Fibroblast of upper back skin (primary cell): ENCODE data around the gene STK11.
"Not testable (repeated sequence)": the region's sequence is repeated elsewhere in the genome, so short reads cannot be mapped to it uniquely, and the experiment has no call there.

Experiments
- DNase-seq: peaks from one replicate; pipeline ENCODE4 v3.0.0-alpha.2; 2013

Gene STK11

DNA sequence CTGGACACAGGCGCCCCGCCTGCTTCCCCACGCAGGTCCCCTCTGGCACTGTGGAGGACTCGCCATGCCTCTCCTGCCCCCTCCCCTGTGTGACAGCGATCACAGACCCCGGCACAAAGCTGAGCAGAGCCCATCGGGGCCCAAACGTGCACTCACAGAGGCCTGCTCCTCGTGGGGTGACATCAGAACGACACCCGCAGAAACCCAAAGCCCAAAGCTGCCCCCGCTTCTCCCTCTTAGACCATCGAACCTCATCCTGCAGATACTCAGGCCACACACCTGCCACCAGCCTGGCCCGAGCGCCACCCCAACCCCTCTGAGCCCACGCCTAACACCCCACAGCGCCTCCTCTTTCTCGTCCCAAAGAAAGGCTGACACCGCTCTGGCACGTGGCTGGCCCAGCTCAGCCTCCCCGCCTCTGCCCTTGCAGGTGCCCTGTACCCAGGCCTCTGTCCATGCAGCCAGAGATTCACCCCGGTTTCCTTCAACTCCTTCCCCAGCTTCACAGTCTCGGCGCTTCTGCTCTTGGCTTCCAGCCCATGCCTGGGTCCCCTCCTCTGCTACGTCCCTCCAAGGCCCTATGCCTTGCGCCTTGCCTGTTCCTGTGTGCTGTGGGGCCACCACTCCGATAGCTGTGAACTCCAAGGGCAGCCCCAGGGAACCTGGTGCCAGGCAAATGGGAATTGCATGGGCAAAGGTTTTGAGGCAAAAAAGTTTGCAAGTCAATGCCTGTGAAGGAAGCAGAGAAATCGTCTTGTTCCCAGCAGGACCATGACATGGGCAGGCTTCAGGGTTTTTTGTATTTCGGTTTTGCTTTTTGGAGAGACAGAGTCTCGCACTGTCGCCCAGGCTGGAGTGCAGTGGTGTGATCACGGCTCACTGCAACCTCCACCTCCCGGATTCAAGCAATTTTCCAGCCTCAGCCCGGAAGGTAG is 33.1 kb downstream of the STK11 start:
- DNase-seq = no peak

DNA sequence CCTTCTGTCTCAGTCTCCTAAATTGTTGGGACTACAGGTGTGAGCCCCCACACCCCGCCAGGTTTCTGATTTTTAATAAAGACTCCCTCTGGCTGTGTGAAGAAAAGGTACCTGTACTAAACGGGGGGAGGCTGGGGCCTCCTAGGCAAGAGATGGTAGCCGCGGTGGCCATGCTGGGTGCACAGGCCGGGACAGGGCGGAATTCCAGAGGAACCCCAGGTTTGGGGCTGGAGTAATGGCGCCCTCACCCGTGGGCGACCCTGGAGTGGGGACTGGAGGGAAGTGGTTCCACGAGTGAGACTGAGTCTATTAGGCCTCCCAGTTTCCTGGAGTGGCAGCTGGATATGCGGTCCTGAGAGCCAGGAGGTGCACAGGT is 33.8 kb downstream of the STK11 start:
- DNase-seq = no peak

DNA sequence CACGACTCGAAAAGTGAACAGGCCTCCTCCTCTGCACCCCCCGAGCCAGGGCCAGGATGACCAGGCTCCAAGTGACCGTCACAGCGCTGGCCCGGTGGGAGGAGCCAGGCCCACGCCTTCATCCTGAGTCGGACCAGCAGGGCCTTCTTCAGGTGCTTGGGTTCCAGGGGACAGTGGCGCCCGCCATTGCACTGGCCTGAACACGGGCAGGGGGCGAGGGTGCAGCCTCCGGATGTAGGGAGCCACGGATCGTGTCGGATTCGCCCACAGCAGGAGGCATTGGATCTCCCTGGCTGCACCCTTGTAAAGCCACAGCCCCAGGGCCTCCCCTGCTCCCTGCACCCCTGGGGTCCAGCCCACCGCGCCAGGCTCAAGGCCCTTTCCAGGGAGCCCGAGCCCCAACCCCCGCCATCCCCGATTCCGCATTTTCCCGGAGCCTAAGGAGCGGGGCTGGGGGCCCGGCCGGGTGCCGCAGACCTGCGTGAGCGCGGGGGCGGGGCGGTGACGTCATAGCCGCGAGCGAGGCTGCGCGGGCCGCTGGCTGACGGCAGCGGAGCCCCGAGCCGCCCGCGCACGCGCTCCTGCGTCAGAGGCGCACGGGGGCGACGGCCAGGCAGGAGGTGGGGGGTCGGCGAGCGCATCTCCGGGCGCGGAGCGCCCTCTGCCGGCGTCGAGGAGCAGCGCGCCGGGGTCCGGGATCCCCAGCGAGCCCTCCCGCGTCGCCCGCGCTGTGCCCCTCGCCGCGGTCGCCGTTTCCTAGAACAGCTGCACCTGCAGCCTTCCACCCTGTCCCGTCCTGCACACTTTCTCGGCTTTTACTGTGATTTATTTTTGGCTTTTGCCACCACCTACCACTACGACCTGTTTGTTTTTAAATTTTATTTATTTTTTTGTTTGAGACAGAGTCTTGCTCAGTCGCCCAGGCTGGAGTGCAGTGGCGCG is 34.5 kb downstream of the STK11 start:
- peak; percentile 89 for DNase-seq

DNA sequence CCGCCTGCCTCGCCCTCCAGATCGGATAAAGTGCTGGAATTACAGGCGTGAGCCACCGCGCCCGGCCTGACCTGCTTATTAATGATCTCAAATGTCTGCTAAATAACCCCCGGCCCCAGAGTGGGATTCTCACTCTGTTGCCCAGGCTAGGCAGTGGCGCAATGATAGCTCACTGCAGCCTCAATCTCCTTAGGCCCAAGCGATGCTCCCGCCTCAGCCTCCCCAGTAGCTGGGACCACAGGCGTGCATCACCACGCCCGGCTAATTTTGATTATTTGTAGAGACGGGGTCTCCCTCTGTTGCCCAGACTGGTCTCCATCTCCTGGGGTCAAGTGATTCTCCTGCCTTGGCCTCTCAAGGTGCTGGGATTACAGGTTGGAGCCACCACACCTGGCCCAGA is 35.3 kb downstream of the STK11 start:
- DNase-seq = no peak

DNA sequence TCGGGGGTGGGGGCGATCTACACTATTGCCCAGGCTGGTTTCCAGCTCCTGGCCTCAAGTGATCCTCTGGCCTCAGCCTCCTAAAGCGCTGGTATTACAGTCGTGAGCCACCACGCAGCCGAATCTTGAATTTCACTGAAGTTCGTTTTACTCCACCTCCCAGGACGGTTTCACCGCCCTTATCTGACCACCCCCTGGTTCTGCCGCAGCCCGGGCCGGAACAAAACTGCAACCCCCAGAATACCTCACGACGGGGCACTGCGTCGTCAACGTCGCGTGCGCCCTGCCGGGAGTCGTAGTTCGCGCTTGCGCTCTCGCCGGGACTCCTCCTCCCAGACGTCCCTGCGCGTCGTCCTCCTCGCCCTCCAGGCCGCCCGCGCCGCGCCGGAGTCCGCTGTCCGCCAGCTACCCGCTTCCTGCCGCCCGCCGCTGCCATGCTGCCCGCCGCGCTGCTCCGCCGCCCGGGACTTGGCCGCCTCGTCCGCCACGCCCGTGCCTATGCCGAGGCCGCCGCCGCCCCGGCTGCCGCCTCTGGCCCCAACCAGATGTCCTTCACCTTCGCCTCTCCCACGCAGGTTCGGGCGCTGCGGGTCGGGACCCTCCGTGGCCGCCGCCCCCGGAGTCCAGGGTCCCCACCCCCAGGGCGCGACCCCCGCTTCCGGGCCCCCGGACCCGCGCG is 36.0 kb downstream of the STK11 start, which contains the start of gene ATP5F1D:
ATP5F1D (plus strand) TSS at position 335 of the 679 bp plus-strand sequence; CDS start at position 435, 100 bp downstream.
- peak; percentile 93 for DNase-seq

DNA sequence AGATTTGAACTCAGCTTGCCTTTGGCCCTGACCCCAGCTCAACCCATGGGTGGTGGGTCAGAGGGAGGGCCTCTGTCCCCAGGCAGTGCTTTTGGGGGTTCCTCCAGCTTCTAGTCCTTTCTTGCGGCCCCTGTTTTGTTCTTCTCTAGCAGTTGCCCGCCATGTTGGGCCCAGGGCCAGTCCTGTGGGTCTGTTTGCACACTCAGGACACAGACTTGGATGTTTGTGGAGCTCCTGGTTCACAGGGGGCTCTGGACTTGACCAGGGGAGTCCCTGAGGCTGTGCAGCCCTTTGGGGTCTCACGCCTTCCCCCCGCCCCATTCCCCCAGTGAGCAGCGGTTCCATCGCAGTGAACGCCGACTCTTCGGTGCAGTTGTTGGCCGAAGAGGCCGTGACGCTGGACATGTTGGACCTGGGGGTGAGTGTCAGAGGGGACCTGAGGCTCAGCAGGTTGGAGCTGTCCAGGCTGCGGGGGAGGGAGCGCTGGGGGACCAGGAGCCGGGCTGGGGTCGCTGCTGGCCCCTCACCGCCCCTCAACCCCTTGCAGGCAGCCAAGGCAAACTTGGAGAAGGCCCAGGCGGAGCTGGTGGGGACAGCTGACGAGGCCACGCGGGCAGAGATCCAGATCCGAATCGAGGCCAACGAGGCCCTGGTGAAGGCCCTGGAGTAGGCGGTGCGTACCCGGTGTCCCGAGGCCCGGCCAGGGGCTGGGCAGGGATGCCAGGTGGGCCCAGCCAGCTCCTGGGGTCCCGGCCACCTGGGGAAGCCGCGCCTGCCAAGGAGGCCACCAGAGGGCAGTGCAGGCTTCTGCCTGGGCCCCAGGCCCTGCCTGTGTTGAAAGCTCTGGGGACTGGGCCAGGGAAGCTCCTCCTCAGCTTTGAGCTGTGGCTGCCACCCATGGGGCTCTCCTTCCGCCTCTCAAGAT is 38.5 kb downstream of the STK11 start:
- peak; percentile 82 for DNase-seq

DNA sequence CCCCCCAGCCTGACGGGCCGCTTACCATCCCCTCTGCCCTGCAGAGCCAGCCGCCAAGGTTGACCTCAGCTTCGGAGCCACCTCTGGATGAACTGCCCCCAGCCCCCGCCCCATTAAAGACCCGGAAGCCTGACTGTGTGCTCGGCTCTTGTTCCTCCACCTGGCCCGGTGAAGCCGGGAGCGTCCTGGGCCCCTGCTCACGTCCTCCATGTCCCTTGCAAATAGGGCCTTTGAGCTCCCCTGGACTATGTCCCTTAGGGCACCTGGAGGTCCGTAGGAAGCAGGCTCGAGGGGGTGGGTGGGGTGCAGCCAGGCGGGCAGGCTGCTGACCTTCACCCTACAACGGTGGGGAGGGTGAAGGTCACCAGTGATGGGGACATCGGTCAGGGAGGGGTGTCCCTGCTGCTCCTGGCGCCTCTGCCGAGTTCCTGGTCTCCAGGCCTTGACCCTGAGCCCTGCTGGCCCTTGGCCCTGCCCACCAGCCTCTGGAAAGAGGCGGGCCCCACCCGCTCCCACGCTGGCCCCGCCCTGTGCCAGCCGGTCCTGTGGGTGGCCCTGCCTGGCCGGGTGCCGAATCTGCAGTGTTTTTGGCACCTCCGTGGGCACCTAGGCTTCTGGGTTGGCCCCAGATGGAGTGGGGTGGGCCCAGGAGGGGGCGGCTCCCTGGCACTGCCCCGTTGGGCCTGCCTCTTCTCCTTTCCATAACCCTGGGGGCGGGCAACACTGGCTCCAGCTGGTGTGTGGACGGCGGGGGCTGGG is 39.3 kb downstream of the STK11 start:
- no peak for DNase-seq

DNA sequence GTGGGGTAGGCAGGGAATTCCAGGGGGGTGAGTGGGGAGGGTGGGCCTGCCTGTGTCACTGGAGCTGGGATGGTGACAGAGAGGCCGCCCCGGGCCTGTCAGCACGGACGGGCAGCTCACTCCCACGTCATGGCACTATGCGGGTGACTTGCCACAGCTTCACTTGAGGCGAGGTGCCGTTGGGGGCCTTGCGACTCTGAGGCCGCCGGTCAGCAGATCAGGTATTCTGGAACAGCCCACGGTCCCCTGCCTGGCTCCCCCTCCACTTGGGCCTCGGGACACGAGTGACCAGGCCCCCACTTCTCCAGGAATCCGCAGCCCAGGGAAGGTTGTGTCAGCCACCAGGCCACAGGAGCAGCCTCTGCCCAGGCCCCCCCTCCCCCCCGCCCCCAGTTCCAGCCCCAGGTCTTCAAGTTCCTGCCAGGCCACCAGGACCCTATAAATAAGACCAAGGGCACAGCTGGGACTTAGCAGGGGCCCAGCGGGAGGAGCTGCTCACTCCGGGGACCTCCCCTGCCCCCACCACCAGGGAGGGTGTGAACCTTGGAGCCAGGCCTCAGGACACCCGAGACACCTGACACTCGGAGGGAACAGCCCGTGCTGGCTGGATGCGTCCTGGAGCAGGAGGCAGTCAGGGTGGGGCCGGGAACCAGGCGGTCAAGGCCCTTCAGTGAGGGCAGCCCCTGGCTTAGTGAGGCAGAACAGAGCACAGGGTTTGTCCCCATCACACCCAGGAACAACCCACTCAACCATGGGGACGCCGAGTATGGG is 40.1 kb downstream of the STK11 start:
- no peak for DNase-seq

DNA sequence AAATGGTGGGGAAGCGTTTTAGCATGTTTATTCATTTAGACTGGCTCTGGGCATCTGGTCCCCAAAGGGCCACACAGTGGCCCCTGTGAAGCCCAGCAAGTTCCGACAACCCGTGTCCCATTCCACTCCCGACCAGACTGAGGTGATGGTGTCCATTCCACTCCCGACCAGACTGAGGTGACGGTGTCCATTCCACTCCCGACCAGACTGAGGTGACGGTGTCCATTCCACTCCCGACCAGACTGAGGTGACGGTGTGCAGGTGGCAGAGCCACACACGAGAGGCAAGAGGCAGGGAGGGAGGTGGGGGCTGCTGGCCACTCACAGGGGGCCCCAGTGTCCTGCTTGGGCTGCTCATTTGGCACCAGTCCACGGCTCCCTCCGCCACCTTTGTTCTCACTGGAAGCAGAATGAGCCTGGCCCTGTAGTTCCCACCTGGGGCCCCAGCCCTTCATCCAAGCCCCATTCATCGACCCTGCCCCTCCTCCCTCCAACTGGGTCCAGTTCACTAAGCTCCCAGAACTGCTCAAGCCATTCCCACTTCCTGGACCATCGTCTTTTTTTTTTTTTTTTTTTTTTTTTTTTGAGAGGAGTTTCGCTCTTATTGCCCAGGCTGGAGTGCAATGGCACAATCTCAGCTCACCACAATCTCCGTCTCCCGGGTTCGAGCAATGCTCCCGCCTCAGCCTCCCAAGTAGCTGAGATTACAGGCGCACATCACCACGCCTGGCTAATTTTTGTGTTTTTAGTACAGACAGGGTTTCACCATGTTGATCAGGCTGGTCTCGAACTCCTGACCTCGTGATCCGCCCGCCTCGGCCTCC is 40.9 kb downstream of the STK11 start:
- DNase-seq = not testable (repeated sequence)

DNA sequence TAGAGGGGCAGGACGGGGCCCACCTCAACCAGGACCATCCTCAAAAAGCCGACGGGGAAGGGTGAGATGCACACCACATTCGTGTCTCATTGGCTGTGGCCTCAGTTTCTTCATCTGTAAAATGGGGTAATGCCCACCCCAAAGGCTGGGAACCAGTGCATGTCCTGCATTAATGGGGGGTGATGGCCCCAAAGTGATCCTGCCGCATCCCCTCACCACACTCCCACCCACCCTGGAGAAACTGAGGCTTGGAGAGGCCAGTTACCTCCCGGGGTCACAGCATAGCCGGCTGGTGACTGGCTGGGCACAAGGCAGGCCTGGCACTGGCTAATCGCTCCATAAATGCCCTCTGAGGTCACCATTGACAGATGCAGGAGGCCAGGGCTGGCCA is 42.2 kb downstream of the STK11 start:
- no peak for DNase-seq

DNA sequence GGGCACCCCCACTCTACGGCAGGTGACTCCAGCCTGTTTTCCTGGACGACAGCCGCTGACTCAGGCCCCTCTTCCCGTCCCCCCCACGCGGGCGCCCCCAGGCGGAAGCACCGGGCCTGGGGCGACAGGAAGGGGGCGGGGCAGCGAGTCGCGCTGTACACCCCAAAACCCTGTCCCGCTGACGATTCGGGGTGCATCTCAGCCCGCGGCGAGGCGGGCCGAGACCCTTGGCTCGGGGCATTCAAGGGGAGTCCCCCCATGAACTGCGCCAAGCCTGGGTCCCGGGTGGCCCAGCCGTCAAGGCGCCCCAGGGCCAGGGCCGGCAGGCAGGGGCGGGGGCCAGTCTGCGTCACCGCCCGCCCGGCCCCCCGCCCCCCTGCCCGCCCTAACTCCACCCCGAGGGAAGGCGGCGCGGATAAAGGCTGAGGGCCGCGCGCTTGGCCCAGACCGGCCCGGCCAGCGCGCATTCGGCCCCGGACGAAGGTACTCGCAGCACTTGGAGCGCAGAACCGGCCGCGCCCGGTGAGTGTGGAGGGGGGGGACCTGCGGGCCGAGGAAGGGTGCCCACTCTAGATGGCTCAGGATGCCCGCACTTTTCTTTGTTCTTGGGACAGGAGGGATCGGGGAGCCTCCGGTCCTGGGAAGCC is 42.7 kb downstream of the STK11 start, which contains the start of gene MIDN:
MIDN (plus strand) TSS at position 445 of the 647 bp plus-strand sequence. CDS start 1,714 bp downstream, outside the sequence.
- peak; percentile 86 for DNase-seq

DNA sequence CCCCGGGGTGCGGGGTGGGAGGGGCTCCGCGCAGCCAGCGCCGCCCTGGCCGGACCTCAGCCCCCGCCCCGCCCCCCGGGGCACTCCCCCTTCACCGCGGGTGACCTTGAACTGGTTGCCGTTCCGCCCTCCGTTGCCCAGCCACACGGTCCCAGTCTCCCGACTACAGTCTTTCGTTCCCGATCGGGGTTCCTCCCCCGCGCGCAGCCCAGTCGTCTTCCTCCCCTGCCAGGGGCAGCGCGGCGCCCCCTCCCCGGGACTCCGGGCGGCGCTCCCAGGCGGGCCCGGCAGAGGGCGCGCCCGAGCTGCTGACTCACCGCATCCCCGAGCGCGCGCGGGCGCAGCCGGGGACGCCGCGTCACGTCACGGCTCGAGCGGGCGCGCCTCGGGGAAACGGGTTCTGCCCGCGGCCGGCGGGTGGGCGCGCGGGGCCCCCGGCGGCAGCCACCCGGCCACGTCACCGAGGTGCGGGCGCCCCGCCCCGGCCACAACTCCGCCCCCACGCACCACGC is 43.3 kb downstream of the STK11 start:
- peak; percentile 79 for DNase-seq

DNA sequence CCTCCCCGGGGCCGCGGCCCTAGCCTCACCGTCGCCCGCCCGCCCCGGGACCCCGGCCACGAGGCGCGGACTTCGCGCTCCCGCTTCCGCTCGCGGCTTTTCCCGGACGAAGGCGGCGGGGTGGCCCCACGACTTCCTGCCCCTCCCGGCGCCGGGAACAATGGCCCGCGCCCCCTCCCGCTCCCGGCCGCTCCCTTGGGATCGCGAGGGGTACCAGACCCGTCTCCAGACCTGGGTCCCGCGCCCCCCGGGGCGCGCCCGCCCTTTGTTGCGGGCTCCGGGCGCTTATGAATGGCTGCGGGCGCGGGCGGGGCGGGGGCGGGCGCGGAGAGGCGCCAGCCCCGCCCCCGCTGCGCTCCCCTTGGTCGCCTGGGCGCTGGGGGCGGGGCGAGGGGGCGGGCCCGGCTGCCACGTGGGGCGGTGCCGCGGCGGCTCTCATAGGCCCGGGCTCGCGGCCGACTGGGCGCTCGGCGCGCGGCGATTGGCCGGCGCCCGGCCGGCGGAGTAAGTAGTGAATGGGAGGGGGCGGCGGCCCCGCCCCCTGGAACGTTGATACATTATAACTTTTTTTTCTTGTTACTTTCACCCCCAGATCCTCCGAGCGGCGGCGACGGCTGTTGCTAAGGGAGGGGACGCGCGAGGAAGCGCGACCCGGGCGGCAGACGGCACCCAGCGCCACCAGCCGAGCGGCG is 43.9 kb downstream of the STK11 start:
- DNase-seq = peak; percentile 96

DNA sequence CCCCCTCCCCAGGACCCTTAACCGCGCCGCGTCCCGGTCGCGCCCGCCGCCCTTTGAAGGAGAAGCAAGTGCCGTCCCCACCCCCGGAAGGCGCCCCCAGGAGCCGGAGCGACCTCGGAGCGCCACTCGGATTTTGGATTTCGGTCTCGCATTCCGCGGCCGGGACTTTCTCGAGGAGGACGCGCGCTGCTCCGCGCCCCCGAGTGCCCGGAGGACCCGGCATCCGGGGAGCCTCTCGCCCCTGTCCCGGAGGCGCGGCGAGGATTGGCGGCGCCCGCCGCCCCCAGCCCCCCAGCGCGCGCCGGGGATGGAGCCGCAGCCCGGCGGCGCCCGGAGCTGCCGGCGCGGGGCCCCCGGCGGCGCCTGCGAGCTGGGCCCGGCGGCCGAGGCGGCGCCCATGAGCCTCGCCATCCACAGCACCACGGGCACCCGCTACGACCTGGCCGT is 44.4 kb downstream of the STK11 start:
- no peak for DNase-seq

DNA sequence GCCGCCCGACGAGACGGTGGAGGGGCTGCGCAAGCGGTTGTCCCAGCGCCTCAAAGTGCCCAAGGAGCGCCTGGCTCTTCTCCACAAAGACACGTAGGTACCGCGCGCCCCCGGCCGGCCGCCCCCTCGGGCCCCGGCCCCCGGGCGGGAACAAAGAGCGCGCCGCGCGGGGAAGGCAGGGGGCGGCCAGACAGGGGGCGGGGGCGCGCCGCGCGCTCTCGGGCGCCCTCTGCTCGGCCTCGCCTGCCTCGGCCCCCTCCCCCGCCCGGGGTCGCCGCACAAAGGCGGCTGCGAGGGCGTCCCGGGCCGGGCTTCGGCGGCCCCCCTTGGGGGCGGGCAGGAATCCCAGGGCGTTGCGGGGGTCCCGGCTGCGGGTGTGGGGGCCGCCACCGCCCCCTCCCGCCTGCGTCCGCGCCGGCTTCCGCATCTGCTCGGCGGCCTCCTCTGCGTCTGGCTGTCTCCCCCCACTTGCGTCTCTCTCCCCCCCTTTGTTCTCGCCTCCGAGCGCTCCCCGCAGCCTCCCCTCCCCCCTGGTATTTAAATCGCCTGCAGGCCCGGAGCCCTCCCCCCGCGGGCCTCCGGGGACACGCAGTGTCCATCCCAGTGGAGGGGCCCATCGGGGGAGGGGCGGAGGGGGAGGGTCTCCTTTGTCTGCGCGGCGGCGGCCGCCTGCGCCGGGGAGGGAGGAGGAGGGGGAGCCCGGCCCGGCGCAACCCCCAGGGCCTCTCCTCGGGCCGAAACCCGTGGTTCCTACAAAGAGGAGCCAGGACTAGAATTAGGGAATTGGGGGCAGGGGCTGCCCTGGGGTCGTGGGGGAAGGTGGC is 45.1 kb downstream of the STK11 start:
- DNase-seq = peak; percentile 81

DNA sequence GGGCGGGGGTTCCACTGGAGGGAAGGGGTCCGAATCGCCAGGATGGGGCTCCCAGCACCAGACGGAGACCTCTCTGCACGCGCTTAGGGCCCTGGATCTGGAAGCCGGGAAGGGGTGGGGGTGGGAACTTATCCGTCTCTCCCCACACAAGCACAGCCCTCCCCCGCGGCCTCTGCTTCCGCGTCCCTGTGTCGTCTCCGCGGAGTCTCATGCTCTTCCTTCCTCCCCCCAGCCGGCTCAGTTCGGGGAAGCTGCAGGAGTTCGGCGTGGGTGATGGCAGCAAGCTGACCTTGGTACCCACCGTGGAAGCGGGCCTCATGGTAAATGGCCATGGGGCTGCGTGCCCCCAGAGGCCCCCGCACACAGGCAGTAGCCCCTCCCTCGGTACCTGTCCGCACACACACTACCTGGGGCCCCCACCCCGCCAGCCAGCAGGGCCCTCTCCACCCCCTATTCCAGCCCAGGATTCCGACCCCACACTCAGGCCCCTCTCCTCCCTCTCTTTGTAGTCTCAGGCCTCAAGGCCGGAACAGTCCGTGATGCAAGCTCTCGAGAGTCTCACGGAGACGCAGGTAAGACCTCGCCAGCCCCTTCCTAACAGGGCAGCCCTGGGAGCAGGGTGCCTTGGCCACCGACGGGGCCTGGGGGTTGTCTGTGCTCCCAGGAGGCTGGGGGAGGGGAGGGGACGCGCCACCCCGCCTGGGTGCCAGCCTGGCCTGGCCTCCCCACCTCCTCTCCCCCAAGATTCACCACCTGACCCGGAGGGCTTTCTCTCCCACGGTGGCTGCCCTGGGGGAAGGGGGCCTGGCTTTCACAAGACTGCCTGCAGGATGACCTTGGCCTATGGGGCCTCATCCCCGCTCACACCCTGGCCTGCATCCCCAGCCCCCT is 46.0 kb downstream of the STK11 start:
- peak; percentile 72 for DNase-seq
